ENCODE results near the gene DTX1.

Gene DTX1

GRCh38 chr12:113056381-113056630, 224 bp upstream of the DTX1 start:
- DNase-seq: no peak

GRCh38 chr12:113057565-113058485, 1.3 kb downstream of the DTX1 start:
- no peak for DNase-seq

DNA sequence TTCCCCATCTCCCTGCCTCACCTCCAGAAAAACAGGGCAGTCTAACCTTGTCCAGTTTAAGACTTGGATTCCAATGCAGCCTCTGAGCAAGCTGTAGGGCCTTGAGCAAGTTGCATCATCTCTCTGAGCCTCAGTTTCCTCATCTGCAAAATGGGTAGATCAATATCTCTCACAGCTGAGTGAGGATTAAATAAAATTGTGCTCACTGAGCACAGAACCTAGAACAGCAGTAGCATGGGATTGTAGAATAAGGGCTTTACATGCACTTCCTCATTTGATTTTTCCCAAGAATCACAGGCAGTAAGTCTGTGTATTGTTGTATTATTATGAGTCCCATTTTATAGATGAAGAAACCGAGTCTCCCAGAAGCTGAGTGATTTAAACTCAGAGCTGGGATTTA, 2.0 kb downstream of the DTX1 start:
- no peak for DNase-seq

DNA sequence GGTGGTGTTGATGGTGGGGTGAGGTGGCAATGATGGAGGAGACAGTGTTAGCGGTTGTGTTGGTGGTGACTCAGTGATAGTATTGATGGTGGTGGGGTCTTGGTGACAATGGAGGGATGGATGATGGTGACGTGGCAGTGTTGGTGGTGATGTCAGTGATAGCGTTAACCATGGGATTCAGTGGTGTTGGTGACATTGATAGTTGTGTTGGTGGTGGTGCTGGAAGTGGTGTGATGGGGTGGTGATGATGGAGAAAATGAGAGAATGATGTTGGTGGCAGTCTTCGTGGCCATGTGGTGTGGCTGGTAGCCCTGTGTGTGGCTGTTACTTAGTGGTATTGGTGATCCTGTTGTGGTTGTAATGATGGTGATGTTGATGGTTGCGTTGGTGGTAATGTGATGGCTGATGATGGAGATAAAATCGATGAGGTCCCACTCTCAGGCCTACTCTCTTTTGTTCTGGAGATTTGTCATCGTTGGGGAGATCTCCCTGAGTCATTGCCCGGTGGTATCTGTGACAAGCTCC, 2.6 kb downstream of the DTX1 start:
- DNase-seq: no peak

GRCh38 chr12:113060336-113060960, 3.9 kb downstream of the DTX1 start:
- no peak for DNase-seq

DNA sequence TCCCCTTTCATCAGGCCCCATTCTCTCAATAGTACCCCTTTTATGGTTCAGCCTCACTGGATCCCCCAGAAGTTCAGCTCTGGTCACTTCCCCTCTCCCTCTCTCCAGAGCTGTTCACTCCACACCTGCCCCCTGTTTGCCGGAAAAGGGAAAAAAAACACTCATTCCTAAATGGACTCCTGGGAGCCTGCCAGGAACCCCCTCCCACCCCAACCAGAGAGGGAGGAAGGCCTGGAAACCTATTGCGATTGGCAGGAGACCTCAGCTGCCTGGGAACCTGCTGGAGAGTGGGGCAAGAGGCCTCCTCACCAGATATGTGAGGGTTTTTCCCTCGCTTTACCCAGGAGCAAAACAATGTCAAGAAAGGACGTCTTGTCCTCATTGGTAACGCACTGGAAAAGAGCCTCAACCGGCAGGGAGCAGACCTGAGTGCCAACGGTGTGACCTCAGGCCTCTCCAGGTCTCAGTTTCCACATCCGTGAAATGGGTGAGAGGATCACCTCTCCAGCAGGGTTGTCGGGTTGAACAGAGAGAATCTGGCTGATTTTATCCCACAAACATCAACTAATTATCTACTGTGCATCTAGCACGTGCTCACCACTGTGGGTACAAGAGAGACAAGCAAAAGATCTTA, 4.6 kb downstream of the DTX1 start:
- no peak for DNase-seq

- DNase-seq: no peak
Observed at GRCh38 chr12:113062502-113063395, 6.2 kb downstream of the DTX1 start.

- DNase-seq: no peak
Observed at GRCh38 chr12:113063396-113064350, 7.1 kb downstream of the DTX1 start.

DNA sequence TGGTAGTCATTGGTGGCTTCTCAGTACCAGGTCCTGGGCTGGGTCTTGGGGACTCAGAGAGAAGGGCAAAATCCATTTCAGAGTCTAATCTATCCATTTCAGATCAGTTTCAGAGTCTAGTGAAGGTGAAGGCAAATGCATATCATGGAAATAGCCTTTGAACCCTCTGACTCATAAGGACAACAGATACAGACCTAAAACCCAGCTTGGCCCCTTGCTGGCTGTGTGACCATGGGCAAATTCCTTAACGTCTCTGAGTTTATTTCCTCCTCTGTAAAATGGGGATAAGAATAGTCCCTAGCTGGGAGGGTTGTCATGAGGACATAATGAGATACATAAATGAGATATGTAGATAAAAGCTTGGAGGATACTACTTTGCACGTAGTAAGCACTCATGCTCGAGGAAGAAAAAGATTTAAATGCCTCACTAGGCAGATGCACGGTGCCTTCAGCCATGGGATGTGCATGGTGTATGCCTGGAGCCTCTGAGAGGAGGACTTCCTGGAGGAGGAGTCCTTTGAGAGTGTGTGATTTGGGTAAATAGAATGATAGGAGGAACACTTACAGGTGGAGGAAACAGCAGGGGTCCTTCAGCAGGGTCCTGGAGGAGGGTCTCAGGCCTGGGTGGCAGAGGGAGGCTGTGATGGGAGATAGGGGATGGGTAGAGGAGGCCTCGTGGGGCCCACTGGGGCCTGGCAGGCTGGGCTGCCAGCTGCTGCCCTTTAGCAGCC, 8.0 kb downstream of the DTX1 start:
- DNase-seq: no peak

GRCh38 chr12:113065126-113066007, 8.8 kb downstream of the DTX1 start:
- DNase-seq: no peak

GRCh38 chr12:113066813-113067400, 10.4 kb downstream of the DTX1 start:
- no peak for DNase-seq

- DNase-seq: no peak
Observed at GRCh38 chr12:113067987-113068935, 11.7 kb downstream of the DTX1 start.

DNA sequence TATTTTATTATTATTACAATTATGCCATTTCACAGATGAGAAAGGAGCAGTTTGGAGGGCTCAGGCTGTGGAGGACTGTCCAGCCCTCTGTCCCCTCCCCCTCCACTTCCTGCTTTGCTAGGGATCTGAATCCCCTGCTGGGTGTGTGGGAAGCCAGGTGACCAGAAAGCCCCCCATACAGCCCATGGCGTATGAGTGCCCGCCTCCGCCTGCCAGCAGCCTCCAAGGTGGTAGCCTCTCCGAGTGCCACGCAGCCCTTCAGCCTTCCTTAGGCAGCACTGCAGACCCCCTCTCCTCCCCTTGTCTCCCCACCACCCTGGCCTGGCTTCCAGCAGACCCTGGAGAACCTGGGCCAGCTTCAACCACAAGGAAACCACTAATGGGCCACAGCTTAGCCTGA, 12.6 kb downstream of the DTX1 start:
- DNase-seq: no peak

- DNase-seq: no peak
Observed at GRCh38 chr12:113069751-113070116, 13.2 kb downstream of the DTX1 start.

GRCh38 chr12:113070117-113070906, 13.8 kb downstream of the DTX1 start:
- DNase-seq: peak; percentile 71

DNA sequence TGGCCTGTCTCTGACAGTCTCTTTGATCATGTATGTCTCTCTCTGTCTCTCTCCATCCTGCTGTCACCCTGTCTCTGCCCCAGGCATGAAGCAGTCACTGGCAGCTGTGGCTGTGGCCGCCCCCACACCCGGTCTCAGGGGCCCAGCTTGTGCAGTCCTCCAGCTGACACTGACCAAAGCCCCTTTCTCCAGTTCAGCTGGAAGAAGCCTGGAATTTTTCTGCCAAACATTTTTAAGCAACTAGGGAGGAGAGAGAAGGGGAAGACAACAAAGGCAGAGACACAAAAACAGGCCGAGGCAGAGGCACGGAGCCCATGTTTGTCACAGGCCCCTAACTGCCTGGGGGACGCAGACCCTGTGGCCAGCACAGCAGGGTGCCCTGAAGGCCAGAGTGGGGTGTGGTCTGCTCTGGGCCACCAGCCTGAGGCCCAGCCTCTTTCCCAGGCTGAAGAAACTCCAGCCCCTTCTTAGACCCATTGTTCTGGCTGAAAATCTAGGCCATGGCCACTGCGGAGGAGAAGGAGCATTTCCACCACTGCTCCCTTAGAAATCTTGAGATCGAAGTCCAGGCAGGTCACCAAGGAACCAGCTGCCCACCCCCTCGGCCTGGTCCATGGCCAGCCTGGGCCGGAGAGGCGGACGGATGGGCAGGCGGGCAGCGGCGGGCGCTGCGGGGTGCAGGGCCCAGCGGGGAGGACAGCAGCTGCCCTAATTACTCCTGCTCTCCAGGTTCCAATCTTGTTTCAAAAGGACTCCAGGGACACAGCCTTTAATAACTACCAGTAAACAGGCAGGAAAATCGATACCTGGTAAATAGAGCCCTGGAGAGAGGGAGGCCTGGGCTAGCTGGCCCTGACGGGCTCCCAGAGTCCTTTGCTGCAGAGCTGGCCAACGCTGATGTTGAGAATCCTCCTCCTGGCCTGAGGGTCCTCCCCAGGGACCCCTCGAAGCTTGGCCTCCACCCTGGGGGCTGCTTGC, 14.9 kb downstream of the DTX1 start:
- DNase-seq: no peak

Measured in CD4-positive, alpha-beta T cell treated with Interleukin-15 for 1 hour (primary cell).